HG03103 (cell line): ENCODE measurements around the gene PLAAT5.
"Not testable (repeated sequence)": the region's sequence is repeated elsewhere in the genome, so short reads cannot be mapped to it uniquely, and the experiment has no call there.

Source experiments
- ATAC-seq: cut with Tn5 transposase; IDR thresholded peaks from one replicate; pipeline ENCODE4 v1.9.1; 2021; ENCODE audit warnings: low read depth; ENCODE audit not compliant: unreplicated experiment

The PLAAT5 gene

DNA sequence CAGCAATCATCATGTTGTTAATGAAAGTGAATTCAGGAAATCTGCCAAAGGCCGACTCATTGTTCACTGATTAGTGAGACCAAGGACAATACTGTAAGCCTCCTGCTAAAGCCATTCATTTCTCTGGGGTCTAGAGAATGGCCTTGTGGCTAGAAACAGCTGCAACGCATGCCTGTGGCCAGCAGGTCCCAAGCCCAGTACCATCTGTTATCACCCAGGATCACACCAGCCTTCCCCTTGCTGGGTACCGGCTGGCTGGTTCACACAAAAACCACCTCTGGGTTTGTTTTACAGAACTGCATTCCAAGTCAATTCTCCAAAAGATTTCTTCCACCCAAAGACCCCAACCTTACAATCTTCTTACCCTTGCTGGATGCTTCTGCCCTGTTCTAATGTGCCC lies 1.1 kb downstream of the PLAAT5 start:
- ATAC-seq, result no peak

DNA sequence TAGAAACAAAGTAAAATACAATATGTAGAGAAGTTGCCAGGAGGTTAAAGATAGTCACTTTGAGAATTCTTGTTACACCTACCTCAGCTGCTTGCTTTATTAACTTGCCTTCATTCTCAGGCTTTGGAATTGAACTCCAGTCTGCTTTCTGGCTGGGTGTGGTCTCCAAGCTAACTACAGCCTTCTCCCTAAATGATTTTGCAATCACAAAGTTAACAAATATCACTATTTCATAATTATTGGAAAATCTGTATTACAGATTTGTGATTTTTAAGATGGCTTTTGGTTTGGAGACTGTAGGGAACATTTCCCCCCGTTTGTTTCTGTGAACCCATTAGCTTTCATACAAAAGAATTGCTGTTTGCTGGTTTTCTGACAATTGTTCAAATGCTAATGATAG lies 2.2 kb downstream of the PLAAT5 start:
- no peak for ATAC-seq

DNA sequence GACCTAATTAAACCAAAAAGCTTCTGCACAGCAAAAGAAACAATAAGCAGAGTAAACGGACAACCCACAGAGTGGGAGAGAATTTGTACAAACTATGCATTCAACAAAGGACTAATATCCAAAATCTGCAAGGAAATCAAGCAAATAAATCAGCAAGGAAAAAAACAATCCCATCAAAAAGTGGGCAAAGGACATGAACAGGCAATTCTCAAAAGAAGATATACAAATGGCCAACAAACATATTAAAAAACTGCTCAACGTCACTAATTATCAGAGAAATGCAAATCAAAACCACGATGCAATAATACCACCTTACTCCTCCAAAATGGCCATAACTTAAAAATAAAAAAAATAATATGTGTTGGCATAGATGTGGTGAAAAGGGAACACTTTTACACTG lies 5.2 kb downstream of the PLAAT5 start:
- no peak for ATAC-seq

- no peak for ATAC-seq
These were observed 10.9 kb downstream of the PLAAT5 start for GRCh38 chr11:63480039-63480438.

DNA sequence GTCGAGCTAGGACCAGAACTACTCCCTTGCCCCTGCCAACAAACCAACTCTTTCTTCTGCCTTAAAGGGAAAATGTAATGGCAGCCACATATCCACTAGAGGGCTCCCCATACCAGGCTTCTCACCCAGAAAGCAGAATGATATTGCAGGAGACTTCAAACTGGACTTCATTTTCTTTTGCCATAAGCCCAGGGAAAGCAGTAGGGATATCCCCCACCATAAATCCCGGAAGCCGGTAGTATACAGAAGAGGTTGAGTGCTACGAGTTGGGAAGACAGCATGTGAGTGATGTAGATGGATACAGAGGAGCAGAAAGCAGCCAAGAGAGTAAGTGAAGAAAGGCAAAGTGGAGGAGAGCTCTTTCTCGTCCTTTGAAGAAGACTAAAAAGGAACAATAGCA lies 12.1 kb downstream of the PLAAT5 start:
- ATAC-seq, result no peak

DNA sequence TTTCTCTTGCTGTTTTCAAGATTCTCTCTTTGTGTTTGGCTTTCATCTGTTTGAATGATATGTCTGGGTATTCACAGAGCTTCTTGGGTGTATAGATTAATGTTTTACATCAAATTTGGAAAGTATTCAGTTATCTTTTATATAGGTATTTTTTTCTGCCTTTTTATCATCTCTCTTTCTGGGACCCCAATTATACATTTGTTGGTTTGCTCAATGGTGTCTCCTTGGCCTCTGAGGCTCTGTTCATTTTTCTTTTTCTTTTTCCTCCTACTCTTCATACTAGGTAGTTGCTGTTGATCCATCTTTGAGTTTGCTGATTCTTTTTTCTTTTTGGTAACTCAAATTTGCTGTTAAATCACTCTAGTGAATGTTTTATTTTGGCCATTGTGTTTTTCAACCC lies 14.3 kb downstream of the PLAAT5 start:
- ATAC-seq, result no peak

DNA sequence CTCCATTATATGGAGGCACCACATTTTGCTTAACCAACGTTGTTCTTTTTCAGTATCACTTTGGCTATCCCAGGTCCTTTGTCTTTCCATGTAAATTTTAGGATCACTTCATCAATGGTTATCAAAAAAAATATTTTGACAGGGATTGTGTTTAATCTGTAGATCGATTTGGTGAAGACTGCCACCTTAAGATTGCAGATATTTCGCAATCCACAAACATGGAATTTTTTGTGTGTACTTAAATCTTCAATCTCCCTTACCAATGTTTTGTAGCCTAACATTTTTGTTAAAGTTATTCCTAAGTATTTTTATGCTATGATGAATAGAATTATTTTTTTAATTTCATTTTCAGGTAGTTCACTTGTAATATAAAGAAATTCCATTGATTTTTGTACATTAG lies 18.6 kb downstream of the PLAAT5 start:
- no peak for ATAC-seq

DNA sequence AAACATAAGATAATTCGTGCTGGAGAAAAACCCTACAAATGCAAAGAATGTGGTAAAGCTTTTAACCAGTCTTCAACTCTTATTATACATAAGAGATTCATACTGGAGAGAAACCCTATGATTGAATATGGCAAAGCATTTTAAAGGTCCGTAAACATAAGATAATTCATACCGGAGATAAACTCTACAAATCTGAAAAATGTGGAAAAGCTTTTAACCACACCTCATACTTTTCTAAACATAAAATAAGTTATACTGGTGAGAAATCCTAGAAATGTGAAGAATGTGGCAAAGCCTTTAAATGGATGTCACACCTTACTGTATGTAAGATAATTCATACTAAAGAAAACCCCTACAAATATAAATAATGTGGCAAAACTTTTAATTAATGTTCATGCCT lies 20.7 kb downstream of the PLAAT5 start:
- ATAC-seq, result no peak

- ATAC-seq, result no peak
These were observed 28.8 kb downstream of the PLAAT5 start for GRCh38 chr11:63462137-63462536.

DNA sequence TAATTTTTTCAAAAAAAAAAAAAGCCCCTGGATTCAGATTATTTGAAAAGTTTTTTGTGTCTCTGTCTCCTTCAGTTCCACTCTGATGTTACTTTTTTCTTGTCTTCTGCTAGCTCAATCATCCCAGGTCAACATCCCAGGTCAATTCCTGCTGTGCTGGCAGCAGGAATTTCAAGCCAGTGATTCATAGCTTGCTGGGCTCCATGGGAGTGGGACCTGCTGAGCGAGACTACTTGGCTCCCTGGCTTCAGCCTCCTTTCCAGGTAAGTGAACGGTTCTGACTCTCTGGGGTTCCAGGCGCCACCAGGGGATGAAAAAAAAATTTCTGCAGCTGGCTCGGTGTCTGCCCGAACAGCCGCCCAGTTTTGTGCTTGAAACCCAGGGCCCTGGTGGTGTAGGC lies 31.4 kb downstream of the PLAAT5 start:
- ATAC-seq, result no peak

GRCh38 chr11:63448646-63449045 lies 42.3 kb downstream of the PLAAT5 start:
- no peak for ATAC-seq

DNA sequence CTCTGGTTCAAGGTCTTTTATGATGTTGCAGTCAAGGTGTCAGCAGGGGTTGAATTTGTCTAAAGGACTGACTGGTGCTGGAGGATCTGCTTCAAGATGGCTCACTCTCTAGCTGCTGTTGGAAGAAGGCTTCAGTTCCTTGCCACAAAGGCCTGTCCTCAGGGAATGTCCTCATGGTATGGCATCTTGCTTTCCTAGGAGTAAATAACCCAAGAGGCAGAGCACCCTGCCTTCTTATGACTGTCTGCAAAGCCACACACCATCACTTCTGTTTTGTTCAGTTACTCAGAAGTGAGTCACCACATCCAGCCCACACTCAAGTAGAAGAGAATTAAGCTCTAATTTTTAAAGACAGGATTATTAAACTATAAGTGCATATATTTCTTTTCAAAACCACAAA lies 45.2 kb downstream of the PLAAT5 start:
- ATAC-seq, result no peak

DNA sequence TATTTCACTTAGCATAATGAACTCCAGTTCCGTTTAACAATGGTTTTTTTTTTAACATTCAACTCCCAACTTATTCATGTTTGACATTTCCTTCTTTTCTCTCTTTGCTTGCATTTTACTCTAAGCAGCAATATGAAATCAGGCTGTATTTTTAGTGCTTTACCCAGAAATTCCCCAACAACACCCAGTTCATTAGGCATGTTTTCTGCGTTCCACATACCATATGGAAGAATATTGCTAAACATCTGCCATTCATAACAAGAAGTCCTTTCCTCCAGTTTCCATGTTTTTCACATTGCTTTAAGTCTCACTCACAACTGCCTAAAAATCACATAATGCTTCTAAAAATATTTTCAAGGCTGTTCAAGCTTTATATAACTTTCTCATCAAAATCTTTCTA lies 45.8 kb downstream of the PLAAT5 start:
- ATAC-seq, result no peak

- ATAC-seq, result no peak
These were observed 46.8 kb downstream of the PLAAT5 start for GRCh38 chr11:63444160-63444559.

DNA sequence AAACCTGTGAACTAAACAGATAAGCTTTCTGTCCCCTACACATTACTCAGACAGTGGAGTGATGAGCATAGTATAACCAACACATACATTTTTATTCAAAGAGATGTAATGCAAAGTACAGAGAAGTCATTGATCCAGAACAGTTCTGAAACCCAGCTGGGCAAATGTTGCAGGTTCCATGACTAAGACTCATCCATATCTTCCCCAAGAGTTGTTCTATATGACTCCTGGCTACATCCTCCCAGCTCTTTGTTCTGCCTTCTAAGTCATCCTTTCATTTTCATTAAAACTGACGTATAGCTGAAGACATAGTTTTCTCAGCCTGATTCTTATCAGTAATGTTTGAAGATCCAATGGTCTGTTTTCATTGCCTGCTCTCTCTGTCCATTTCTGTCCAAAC lies 47.3 kb downstream of the PLAAT5 start:
- ATAC-seq, result no peak

GRCh38 chr11:63435831-63436230 lies 55.1 kb downstream of the PLAAT5 start:
- ATAC-seq, result not testable (repeated sequence)

GRCh38 chr11:63435351-63435750 lies 55.6 kb downstream of the PLAAT5 start:
- not testable (repeated sequence) for ATAC-seq

DNA sequence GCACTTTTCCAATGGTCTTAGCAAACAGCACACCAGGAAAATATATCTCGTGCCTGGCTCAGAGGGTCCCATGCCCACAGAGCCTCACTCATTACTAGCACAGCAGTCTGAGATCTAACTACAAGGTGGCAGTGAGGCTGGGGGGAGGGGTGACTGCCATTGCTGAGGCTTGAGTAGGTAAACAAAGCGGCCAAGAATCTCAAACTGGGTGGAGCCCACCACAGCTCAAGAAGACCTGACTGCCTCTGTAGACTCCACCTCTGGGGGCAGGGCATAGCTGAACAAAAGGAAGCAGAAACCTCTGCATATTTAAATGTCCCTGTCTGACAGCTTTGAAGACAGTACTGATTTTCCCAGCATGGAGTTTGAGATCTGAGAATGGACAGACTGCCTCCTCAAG lies 60.2 kb downstream of the PLAAT5 start:
- not testable (repeated sequence) for ATAC-seq

DNA sequence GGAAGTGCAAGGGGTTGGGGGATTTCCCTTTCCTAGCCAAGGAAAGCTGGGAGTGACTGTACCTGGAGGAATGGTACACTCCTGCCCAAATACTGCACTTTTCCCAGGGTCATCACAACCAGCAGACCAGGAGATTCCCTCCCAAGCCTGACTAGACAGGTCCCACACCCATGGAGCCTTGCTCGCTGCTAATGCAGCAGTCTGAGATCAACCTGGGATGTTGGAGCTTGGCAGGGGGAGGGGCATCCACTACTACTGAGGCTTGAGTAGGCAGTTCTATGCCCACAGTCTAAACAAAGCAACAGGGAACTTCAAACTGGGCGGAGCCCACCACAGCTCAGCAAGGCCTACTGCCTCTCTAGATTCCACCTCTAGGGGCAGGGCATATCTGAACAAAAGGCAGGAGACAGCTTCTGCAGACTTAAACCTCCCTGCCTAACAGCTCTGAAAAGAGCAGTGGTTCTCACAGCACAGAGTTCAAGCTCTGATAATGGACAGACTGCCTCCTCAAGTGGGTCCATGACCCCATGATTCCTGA lies 62.9 kb downstream of the PLAAT5 start:
- ATAC-seq, result no peak

DNA sequence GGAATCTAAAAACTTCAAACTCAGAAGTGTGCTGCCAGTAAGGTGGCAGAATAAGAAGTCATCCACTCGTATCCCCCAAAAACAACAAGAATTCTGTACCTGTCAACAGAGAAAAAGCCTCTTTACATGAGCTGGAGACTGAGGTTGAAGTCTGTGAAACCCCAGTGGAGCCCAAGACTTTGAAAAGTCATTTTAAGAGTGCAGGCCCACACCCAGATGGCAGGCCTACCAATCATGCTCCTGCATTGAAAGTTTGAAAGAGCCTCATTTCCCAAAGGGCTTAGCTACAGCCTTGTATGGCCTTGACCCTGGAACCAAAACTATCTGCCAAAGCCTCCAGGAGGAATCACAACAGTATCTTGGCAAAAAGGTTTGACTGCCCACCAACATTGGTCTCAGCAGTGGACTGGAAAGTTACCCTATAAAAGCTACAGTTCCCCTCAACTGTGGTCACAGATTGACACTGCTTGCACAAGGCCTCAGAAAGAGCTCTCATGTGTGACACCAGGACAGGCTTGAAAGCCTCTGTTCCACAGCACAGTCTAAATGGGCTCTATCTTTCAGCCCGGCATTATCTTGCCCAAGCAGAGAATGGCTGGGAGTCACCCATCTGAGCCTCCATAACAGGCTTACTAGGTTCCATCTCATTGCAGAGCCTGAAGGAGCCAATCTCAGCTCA lies 73.7 kb downstream of the PLAAT5 start:
- ATAC-seq, result no peak
